IMR-90 (cell line): ENCODE measurements around the gene PLEKHG5. TPM values are rescaled to one million over a fixed set of nuclear protein-coding genes. Genes with fewer than 3 reads are reported as not detected.

Source experiments
- ATAC-seq: fragments of 200-7000 bp; cut with Tn5 transposase; 2 replicates; pipeline ENCODE4 v1.9.1; 2020; ENCODE audit warnings: low read depth, mild to moderate bottlenecking, moderate library complexity
- BruUV-seq: library from RNA; stranded (reverse); fragments of 400-500 nt; replicated peaks from 2 replicates; lab custom pipeline; 2021; lab: Mats Ljungman, UMichigan
- CTCF ChIA-PET: fragments of 300-600 bp; formaldehyde crosslinking; extraction: SDS; loops from one replicate; lab custom pipeline; 2021; ENCODE audit warnings: antibody characterized with exemption; lab: Yijun Ruan, JAX
- POLR2A ChIA-PET: fragments of 300-600 bp; sonication (Branson Sonifier 250); formaldehyde crosslinking; loops from one replicate; lab custom pipeline; 2022; ENCODE audit warnings: antibody characterized with exemption; ENCODE audit not compliant: unreplicated experiment; lab: Charles Lee
- DNase-seq: peaks from one replicate; pipeline ENCODE4 v3.0.0; 2013
- H2AFZ ChIP-seq: replicated peaks from 2 replicates; pipeline ENCODE3; 2013; ENCODE audit warnings: low read length, mild to moderate bottlenecking; ENCODE audit not compliant: poor library complexity
- H2AK5ac ChIP-seq: 2 replicates; pipeline ENCODE4 v1.6.1; 2013; ENCODE audit warnings: low read depth, low read length, inconsistent platforms
- H2AK9ac ChIP-seq: replicated peaks from 2 replicates; pipeline ENCODE3; 2013; ENCODE audit warnings: mild to moderate bottlenecking, low read depth, low read length, moderate library complexity; ENCODE audit not compliant: poor library complexity
- H2BK120ac ChIP-seq: 2 replicates; pipeline ENCODE4 v1.6.1; 2013; ENCODE audit warnings: low read depth, low read length, inconsistent platforms
- H2BK15ac ChIP-seq: 3 replicates; pipeline ENCODE4 v1.6.1; 2013; ENCODE audit warnings: low read depth, low read length, inconsistent platforms
- H2BK20ac ChIP-seq: 2 replicates; pipeline ENCODE4 v1.6.1; 2013; ENCODE audit warnings: low read depth, mild to moderate bottlenecking, inconsistent platforms, low read length, moderate library complexity
- H2BK5ac ChIP-seq: 2 replicates; pipeline ENCODE4 v1.6.1; 2013; ENCODE audit warnings: mild to moderate bottlenecking, low read depth, low read length, inconsistent platforms; ENCODE audit not compliant: poor library complexity, severe bottlenecking
- H3K14ac ChIP-seq: replicated peaks from 2 replicates; pipeline ENCODE4 v1.6.1; 2013; ENCODE audit warnings: low read depth, low read length, inconsistent platforms
- H3K18ac ChIP-seq: 2 replicates; pipeline ENCODE4 v1.6.1; 2013; ENCODE audit warnings: low read depth, low read length, control low read depth
- H3K23ac ChIP-seq: 2 replicates; pipeline ENCODE4 v1.6.1; 2013; ENCODE audit warnings: low read depth, low read length, inconsistent platforms
- H3K27ac ChIP-seq: 2 replicates; pipeline ENCODE4 v1.5.1; 2013; ENCODE audit warnings: mild to moderate bottlenecking, control low read depth, low read length; ENCODE audit not compliant: insufficient read depth
- H3K27me3 ChIP-seq: 2 replicates; pipeline ENCODE4 v1.6.1; 2013; ENCODE audit warnings: low read length; ENCODE audit not compliant: control insufficient read depth, insufficient read depth
- H3K36me3 ChIP-seq: 2 replicates; pipeline ENCODE4 v1.6.1; 2013; ENCODE audit warnings: low read length, mixed read lengths; ENCODE audit not compliant: control insufficient read depth, insufficient read depth
- H3K4ac ChIP-seq: 2 replicates; pipeline ENCODE4 v1.6.1; 2013; ENCODE audit warnings: low read depth, low read length, inconsistent platforms
- H3K4me1 ChIP-seq: 2 replicates; pipeline ENCODE4 v1.6.1; 2013; ENCODE audit warnings: low read length, mixed read lengths; ENCODE audit not compliant: control insufficient read depth, insufficient read depth
- H3K4me2 ChIP-seq: 2 replicates; pipeline ENCODE4 v1.6.1; 2013; ENCODE audit warnings: low read depth, mild to moderate bottlenecking, control low read depth, low read length, moderate library complexity
- H3K4me3 ChIP-seq: 2 replicates; pipeline ENCODE4 v1.5.1; 2013; ENCODE audit warnings: low read depth, mild to moderate bottlenecking, control low read depth, low read length, moderate library complexity; ENCODE audit not compliant: insufficient read depth
- H3K56ac ChIP-seq: 2 replicates; pipeline ENCODE4 v1.6.1; 2013; ENCODE audit warnings: low read length, inconsistent platforms; ENCODE audit not compliant: insufficient read depth; ENCODE audit errors: extremely low read depth
- H3K79me1 ChIP-seq, 2 experiments: 2 replicates each; pipeline ENCODE4 v1.6.1; 2013; ENCODE audit warnings: low read length in 2 of 2, inconsistent platforms in 1 of 2, low read depth in 1 of 2
- H3K9ac ChIP-seq: 2 replicates; pipeline ENCODE4 v1.6.1; 2013; ENCODE audit warnings: low read depth, low read length, control low read depth
- H3K9me1 ChIP-seq: 2 replicates; pipeline ENCODE4 v1.6.1; 2013; ENCODE audit warnings: low read length, inconsistent platforms; ENCODE audit not compliant: insufficient read depth
- H3K9me3 ChIP-seq: 2 replicates; pipeline ENCODE4 v1.6.1; 2013; ENCODE audit warnings: low read length; ENCODE audit not compliant: control insufficient read depth, insufficient read depth
- H4K20me1 ChIP-seq: 2 replicates; pipeline ENCODE4 v1.6.1; 2013; ENCODE audit warnings: low read length, inconsistent platforms; ENCODE audit not compliant: insufficient read depth
- H4K5ac ChIP-seq: 2 replicates; pipeline ENCODE4 v1.6.1; 2013; ENCODE audit warnings: mild to moderate bottlenecking, low read depth, low read length, control low read depth
- H4K8ac ChIP-seq, 2 experiments: 2 replicates each; pipeline ENCODE4 v1.6.1; 2013; ENCODE audit warnings: low read depth in 2 of 2, low read length in 2 of 2, control low read depth in 1 of 2, inconsistent platforms in 1 of 2
- H4K91ac ChIP-seq: 2 replicates; pipeline ENCODE4 v1.6.1; 2013; ENCODE audit warnings: low read depth, low read length, inconsistent platforms; ENCODE audit not compliant: insufficient read depth
- BHLHE40 ChIP-seq: fragments of 150-350 bp; IDR thresholded peaks from 2 replicates; pipeline ENCODE4 v1.6.1; 2016; ENCODE audit warnings: mild to moderate bottlenecking, low read depth, low read length
- CEBPB ChIP-seq: IDR thresholded peaks from 2 replicates; pipeline ENCODE4 v1.6.1; 2012; ENCODE audit warnings: low read depth, low read length, improper control_type of control experiment
- CTCF ChIP-seq: conservative IDR thresholded peaks from 2 replicates; pipeline ENCODE4 v1.5.1; 2012; ENCODE audit warnings: mild to moderate bottlenecking, low read depth, low read length, improper control_type of control experiment
- FOS ChIP-seq: fragments of 150-350 bp; IDR thresholded peaks from 2 replicates; pipeline ENCODE4 v1.6.1; 2016; ENCODE audit warnings: low read depth, low read length
- MAZ ChIP-seq: IDR thresholded peaks from 2 replicates; pipeline ENCODE4 v1.6.1; 2012; ENCODE audit warnings: low read depth, mild to moderate bottlenecking, low read length, improper control_type of control experiment, moderate library complexity, borderline replicate concordance
- MXI1 ChIP-seq: IDR thresholded peaks from 2 replicates; pipeline ENCODE4 v1.6.1; 2012; ENCODE audit warnings: low read depth, mild to moderate bottlenecking, low read length, moderate library complexity, borderline replicate concordance
- POLR2A ChIP-seq: IDR thresholded peaks from 2 replicates; pipeline ENCODE4 v1.6.1; 2012; ENCODE audit warnings: mild to moderate bottlenecking, low read depth, low read length
- RAD21 ChIP-seq: IDR thresholded peaks from 2 replicates; pipeline ENCODE4 v1.6.1; 2012; ENCODE audit warnings: low read length, improper control_type of control experiment
- RCOR1 ChIP-seq: IDR thresholded peaks from 2 replicates; pipeline ENCODE4 v1.6.1; 2012; ENCODE audit warnings: mild to moderate bottlenecking, low read length, improper control_type of control experiment; ENCODE audit not compliant: insufficient replicate concordance
- RFX5 ChIP-seq: IDR thresholded peaks from 2 replicates; pipeline ENCODE4 v1.8.0; 2012; ENCODE audit warnings: low read depth, mild to moderate bottlenecking, low read length, moderate library complexity
- SMC3 ChIP-seq: fragments of 150-350 bp; IDR thresholded peaks from 2 replicates; pipeline ENCODE4 v1.6.1; 2016; ENCODE audit warnings: low read depth, mild to moderate bottlenecking, antibody characterized with exemption, low read length, moderate library complexity
- USF2 ChIP-seq: fragments of 150-350 bp; IDR thresholded peaks from 2 replicates; pipeline ENCODE4 v1.6.1; 2017; ENCODE audit warnings: mild to moderate bottlenecking, antibody characterized with exemption, low read length, low read depth
- WGBS, 2 experiments: methylation state at CpG; one replicate each; pipeline versions ENCODE4 v1.1.5 to v1.1.7; 2013; ENCODE audit warnings: missing lambda C conversion rate in 2 of 2; ENCODE audit not compliant: insufficient read length in 1 of 2; ENCODE audit errors: extremely low coverage in 2 of 2; 5-methylcytosine and 5-hydroxymethylcytosine counted together
- dilution Hi-C: fragments of 300-500 bp; cut with HindIII; formaldehyde crosslinking; loops from one replicate; pipeline ENCODE4 v1.14.3; 2018; ENCODE audit warnings: low sequenced_read_pairs; ENCODE audit not compliant: unreplicated experiment
- in situ Hi-C: fragments of 300-500 bp; cut with MboI; formaldehyde crosslinking; loops from 3 replicates; pipeline ENCODE4 v1.14.3; 2019; ENCODE audit warnings: low sequenced_read_pairs, inconsistent platforms, mixed read lengths
- intact Hi-C: fragments of 100-400 bp; cut with micrococcal nuclease; formaldehyde crosslinking; loops from 2 replicates; pipeline ENCODE4 v1.10.0; 2022
- polyA plus RNA-seq, 3 experiments: library from polyadenylated mRNA; depleted of rRNA; stranded (reverse); fragments of >200 nt; gene quantifications; 2 replicates each; pipeline ENCODE4 v1.2.3, GENCODE V29; 2012; ENCODE audit warnings: low replicate concordance in 1 of 3
- total RNA-seq: library from RNA; depleted of rRNA; stranded (reverse); fragments of >200 nt; gene quantifications from 2 replicates; pipeline ENCODE4 v1.2.3, GENCODE V29; 2012

PLEKHG5 gene
- total and polyA plus RNA-seq, 2 of the 4 experiments (the other 2 are of a cell fraction): 4.8 to 11.6 TPM

GRCh38 chr1:6435547-6435946, 55.9 kb downstream of the PLEKHG5 start:
- POLR2A ChIA-PET: no interaction called here

More at GRCh38 chr1:6435547-6435946, 55.9 kb downstream of the PLEKHG5 start:
- ATAC-seq (no peak), DNase-seq (no peak)
- Histone ChIP-seq H3K9me3 (no peaks in the 10 kb centered on the region), H3K27ac (no peak overlapping the region), H3K36me3 (no peaks in the 10 kb centered on the region), H3K18ac (no peak overlapping the region), H2AK5ac (no peak overlapping the region), H4K20me1 (no peaks in the 10 kb centered on the region; the same call in 1 of the 2 replicates), H3K14ac (no peak overlapping the region), H3K79me1 (no peaks in the 10 kb centered on the region), H2BK15ac (no peak overlapping the region), H4K91ac (no peak overlapping the region), H3K23ac (no peak overlapping the region), H3K9ac (no peak overlapping the region), H3K4me3 (no peak overlapping the region), H2BK5ac (no peak overlapping the region), H4K8ac (no peak overlapping the region), H4K5ac (no peak overlapping the region), H3K27me3 (peaks cover 41% of the 10 kb centered on the region), H3K4me1 (peaks cover under 1% of the 10 kb centered on the region; the same call in 1 of the 2 replicates), H3K4me2 (no peak overlapping the region), H3K9me1 (no peaks in the 10 kb centered on the region), H3K56ac (no peak overlapping the region), H2AFZ (no peak overlapping the region), H2BK120ac (no peak overlapping the region), H2BK20ac (no peak overlapping the region), H3K4ac (no peak overlapping the region), H2AK9ac (no peak overlapping the region)
- dilution Hi-C loops: no loop called here
- WGBS, 2 experiments: no CpG with 5 or more reads among the region's 3 CpGs
- in situ Hi-C loops: no loop called here
- TF ChIP-seq BHLHE40 (no peak), FOS (no peak), RFX5 (no peak), MXI1 (no peak), RCOR1 (no peak), RAD21 (no peak), SMC3 (no peak), USF2 (no peak), CEBPB (no peak), MAZ (no peak), POLR2A (no peak), CTCF (no peak)
- CTCF ChIA-PET: no interaction called here
- no TSS peak for BruUV-seq
- intact Hi-C loops: loop anchor here (5.0 kb wide), 2 partner anchors 73 to 88 kb away; no protein-coding TSS in a partner anchor
